IMR-90 (cell line): ENCODE data around the gene GLS. TPM values are rescaled to one million over a fixed set of nuclear protein-coding genes. Genes with fewer than 3 reads are reported as not detected.

Experiments
- ATAC-seq: fragments of 200-7000 bp; cut with Tn5 transposase; 2 replicates; pipeline ENCODE4 v1.9.1; 2020; ENCODE audit warnings: low read depth, mild to moderate bottlenecking, moderate library complexity
- BruUV-seq: library from RNA; stranded (reverse); fragments of 400-500 nt; replicated peaks from 2 replicates; lab custom pipeline; 2021; lab: Mats Ljungman, UMichigan
- CTCF ChIA-PET: fragments of 300-600 bp; formaldehyde crosslinking; extraction: SDS; loops from one replicate; lab custom pipeline; 2021; ENCODE audit warnings: antibody characterized with exemption; lab: Yijun Ruan, JAX
- POLR2A ChIA-PET: fragments of 300-600 bp; sonication (Branson Sonifier 250); formaldehyde crosslinking; loops from one replicate; lab custom pipeline; 2022; ENCODE audit warnings: antibody characterized with exemption; ENCODE audit not compliant: unreplicated experiment; lab: Charles Lee
- DNase-seq: peaks from one replicate; pipeline ENCODE4 v3.0.0; 2013
- H2AFZ ChIP-seq: replicated peaks from 2 replicates; pipeline ENCODE3; 2013; ENCODE audit warnings: low read length, mild to moderate bottlenecking; ENCODE audit not compliant: poor library complexity
- H2AK5ac ChIP-seq: 2 replicates; pipeline ENCODE4 v1.6.1; 2013; ENCODE audit warnings: low read depth, low read length, inconsistent platforms
- H2AK9ac ChIP-seq: replicated peaks from 2 replicates; pipeline ENCODE3; 2013; ENCODE audit warnings: mild to moderate bottlenecking, low read depth, low read length, moderate library complexity; ENCODE audit not compliant: poor library complexity
- H2BK120ac ChIP-seq: 2 replicates; pipeline ENCODE4 v1.6.1; 2013; ENCODE audit warnings: low read depth, low read length, inconsistent platforms
- H2BK15ac ChIP-seq: 3 replicates; pipeline ENCODE4 v1.6.1; 2013; ENCODE audit warnings: low read depth, low read length, inconsistent platforms
- H2BK20ac ChIP-seq: 2 replicates; pipeline ENCODE4 v1.6.1; 2013; ENCODE audit warnings: low read depth, mild to moderate bottlenecking, inconsistent platforms, low read length, moderate library complexity
- H2BK5ac ChIP-seq: 2 replicates; pipeline ENCODE4 v1.6.1; 2013; ENCODE audit warnings: mild to moderate bottlenecking, low read depth, low read length, inconsistent platforms; ENCODE audit not compliant: poor library complexity, severe bottlenecking
- H3K14ac ChIP-seq: replicated peaks from 2 replicates; pipeline ENCODE4 v1.6.1; 2013; ENCODE audit warnings: low read depth, low read length, inconsistent platforms
- H3K18ac ChIP-seq: 2 replicates; pipeline ENCODE4 v1.6.1; 2013; ENCODE audit warnings: low read depth, low read length, control low read depth
- H3K23ac ChIP-seq: 2 replicates; pipeline ENCODE4 v1.6.1; 2013; ENCODE audit warnings: low read depth, low read length, inconsistent platforms
- H3K27ac ChIP-seq: 2 replicates; pipeline ENCODE4 v1.5.1; 2013; ENCODE audit warnings: mild to moderate bottlenecking, control low read depth, low read length; ENCODE audit not compliant: insufficient read depth
- H3K27me3 ChIP-seq: 2 replicates; pipeline ENCODE4 v1.6.1; 2013; ENCODE audit warnings: low read length; ENCODE audit not compliant: control insufficient read depth, insufficient read depth
- H3K36me3 ChIP-seq: 2 replicates; pipeline ENCODE4 v1.6.1; 2013; ENCODE audit warnings: low read length, mixed read lengths; ENCODE audit not compliant: control insufficient read depth, insufficient read depth
- H3K4ac ChIP-seq: 2 replicates; pipeline ENCODE4 v1.6.1; 2013; ENCODE audit warnings: low read depth, low read length, inconsistent platforms
- H3K4me1 ChIP-seq: 2 replicates; pipeline ENCODE4 v1.6.1; 2013; ENCODE audit warnings: low read length, mixed read lengths; ENCODE audit not compliant: control insufficient read depth, insufficient read depth
- H3K4me2 ChIP-seq: 2 replicates; pipeline ENCODE4 v1.6.1; 2013; ENCODE audit warnings: low read depth, mild to moderate bottlenecking, control low read depth, low read length, moderate library complexity
- H3K4me3 ChIP-seq: 2 replicates; pipeline ENCODE4 v1.5.1; 2013; ENCODE audit warnings: low read depth, mild to moderate bottlenecking, control low read depth, low read length, moderate library complexity; ENCODE audit not compliant: insufficient read depth
- H3K56ac ChIP-seq: 2 replicates; pipeline ENCODE4 v1.6.1; 2013; ENCODE audit warnings: low read length, inconsistent platforms; ENCODE audit not compliant: insufficient read depth; ENCODE audit errors: extremely low read depth
- H3K79me1 ChIP-seq, 2 experiments: 2 replicates each; pipeline ENCODE4 v1.6.1; 2013; ENCODE audit warnings: low read length in 2 of 2, inconsistent platforms in 1 of 2, low read depth in 1 of 2
- H3K9ac ChIP-seq: 2 replicates; pipeline ENCODE4 v1.6.1; 2013; ENCODE audit warnings: low read depth, low read length, control low read depth
- H3K9me1 ChIP-seq: 2 replicates; pipeline ENCODE4 v1.6.1; 2013; ENCODE audit warnings: low read length, inconsistent platforms; ENCODE audit not compliant: insufficient read depth
- H3K9me3 ChIP-seq: 2 replicates; pipeline ENCODE4 v1.6.1; 2013; ENCODE audit warnings: low read length; ENCODE audit not compliant: control insufficient read depth, insufficient read depth
- H4K20me1 ChIP-seq: 2 replicates; pipeline ENCODE4 v1.6.1; 2013; ENCODE audit warnings: low read length, inconsistent platforms; ENCODE audit not compliant: insufficient read depth
- H4K5ac ChIP-seq: 2 replicates; pipeline ENCODE4 v1.6.1; 2013; ENCODE audit warnings: mild to moderate bottlenecking, low read depth, low read length, control low read depth
- H4K8ac ChIP-seq, 2 experiments: 2 replicates each; pipeline ENCODE4 v1.6.1; 2013; ENCODE audit warnings: low read depth in 2 of 2, low read length in 2 of 2, control low read depth in 1 of 2, inconsistent platforms in 1 of 2
- H4K91ac ChIP-seq: 2 replicates; pipeline ENCODE4 v1.6.1; 2013; ENCODE audit warnings: low read depth, low read length, inconsistent platforms; ENCODE audit not compliant: insufficient read depth
- MAFK ChIP-seq: IDR thresholded peaks from 2 replicates; pipeline ENCODE4 v1.6.1; 2012; ENCODE audit warnings: low read depth, low read length, improper control_type of control experiment
- NFE2L2 ChIP-seq: fragments of 150-350 bp; IDR thresholded peaks from 2 replicates; pipeline ENCODE4 v1.6.1; 2016; ENCODE audit warnings: low read depth, mild to moderate bottlenecking, low read length
- WGBS, 2 experiments: methylation state at CpG; one replicate each; pipeline versions ENCODE4 v1.1.5 to v1.1.7; 2013; ENCODE audit warnings: missing lambda C conversion rate in 2 of 2; ENCODE audit not compliant: insufficient read length in 1 of 2; ENCODE audit errors: extremely low coverage in 2 of 2; 5-methylcytosine and 5-hydroxymethylcytosine counted together
- dilution Hi-C: fragments of 300-500 bp; cut with HindIII; formaldehyde crosslinking; loops from one replicate; pipeline ENCODE4 v1.14.3; 2018; ENCODE audit warnings: low sequenced_read_pairs; ENCODE audit not compliant: unreplicated experiment
- in situ Hi-C: fragments of 300-500 bp; cut with MboI; formaldehyde crosslinking; loops from 3 replicates; pipeline ENCODE4 v1.14.3; 2019; ENCODE audit warnings: low sequenced_read_pairs, inconsistent platforms, mixed read lengths
- intact Hi-C: fragments of 100-400 bp; cut with micrococcal nuclease; formaldehyde crosslinking; loops from 2 replicates; pipeline ENCODE4 v1.10.0; 2022
- polyA plus RNA-seq, 3 experiments: library from polyadenylated mRNA; depleted of rRNA; stranded (reverse); fragments of >200 nt; gene quantifications; 2 replicates each; pipeline ENCODE4 v1.2.3, GENCODE V29; 2012; ENCODE audit warnings: low replicate concordance in 1 of 3
- total RNA-seq: library from RNA; depleted of rRNA; stranded (reverse); fragments of >200 nt; gene quantifications from 2 replicates; pipeline ENCODE4 v1.2.3, GENCODE V29; 2012

Gene GLS
- total and polyA plus RNA-seq, 2 of the 4 experiments (the other 2 are of a cell fraction), result 87.5 to 130 TPM

GRCh38 chr2:190842606-190843104 lies 38.0 kb upstream of the GLS start:
- H3K14ac ChIP-seq, result no peak overlapping the region
- H3K9me1 ChIP-seq, result peaks cover 13% of the 10 kb centered on the region
- no peak overlapping the region for H2AK9ac ChIP-seq
- no peak overlapping the region for H3K4ac ChIP-seq
- in situ Hi-C loops (no loop called here), intact Hi-C loops (no loop called here), dilution Hi-C loops (no loop called here)
- H2BK20ac ChIP-seq, result peak overlapping the region; percentile 24; the same call in 1 of the 2 replicates
- H2BK120ac ChIP-seq, result no peak overlapping the region
- H2AK5ac ChIP-seq, result no peak overlapping the region
- no peak overlapping the region for H3K4me3 ChIP-seq
- no peak overlapping the region for H4K8ac ChIP-seq
- no peaks in the 10 kb centered on the region for H3K9me3 ChIP-seq
- peak; percentile 59 for TF ChIP-seq MAFK
- TF ChIP-seq NFE2L2, result no peak
- no peaks in the 10 kb centered on the region for H3K27me3 ChIP-seq
- H3K18ac ChIP-seq, result no peak overlapping the region
- no peak overlapping the region for H3K23ac ChIP-seq
- H3K36me3 ChIP-seq, result no peaks in the 10 kb centered on the region
- no peak overlapping the region for H2BK5ac ChIP-seq
- H4K91ac ChIP-seq, result no peak overlapping the region
- POLR2A ChIA-PET, result no interaction called here
- no peak overlapping the region for H2BK15ac ChIP-seq
- no peak for ATAC-seq
- H3K9ac ChIP-seq, result no peak overlapping the region
- no peak overlapping the region for H2AFZ ChIP-seq
- CTCF ChIA-PET, result no interaction called here
- BruUV-seq, result no TSS peak
- H3K79me1 ChIP-seq, result peaks cover 0 to 3% of the 10 kb centered on the region in 2 experiments; a peak in 1 of 4 replicates
- H4K20me1 ChIP-seq, result no peaks in the 10 kb centered on the region
- no peak overlapping the region for H3K4me2 ChIP-seq
- 100% methylated on average over 1 of the region's 1 CpG; no CpG with 5 or more reads in 1 of the 2 experiments for WGBS, 2 experiments
- no peak for DNase-seq
- peaks cover 13% of the 10 kb centered on the region for H3K4me1 ChIP-seq
- H3K27ac ChIP-seq, result no peak overlapping the region
- H3K56ac ChIP-seq, result no peak overlapping the region
- H4K5ac ChIP-seq, result no peak overlapping the region
